ENCODE data around the gene PRDM11. TPM values are rescaled to one million over a fixed set of nuclear protein-coding genes. Genes with fewer than 3 reads are reported as not detected.

PRDM11 gene
- total and polyA plus RNA-seq, 10 of the 15 experiments (the other 5 are each of a cell fraction or from before 2014, with no cell fraction given), result 0.03 to 2.4 (median 0.53) TPM

DNA sequence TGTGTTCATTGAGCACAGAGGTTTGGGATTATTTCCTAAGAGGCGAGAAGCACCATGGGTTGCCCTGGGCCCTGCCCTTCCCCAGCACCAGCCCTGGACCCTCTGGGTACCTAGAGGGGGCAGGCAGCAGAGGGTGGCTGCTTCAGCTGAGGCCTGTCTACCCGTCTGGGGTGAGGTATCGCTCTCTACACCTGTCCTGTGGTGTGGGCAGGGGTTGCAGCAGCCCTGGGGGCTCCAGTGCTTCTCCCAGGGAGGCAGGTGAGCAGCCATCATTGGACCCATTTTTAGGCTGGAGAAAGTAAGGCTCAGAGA lies 15.6 kb downstream of the PRDM11 start:
- H4K20me1 ChIP-seq (ENCODE audit: control insufficient read depth, insufficient read depth), result no peaks in the 10 kb centered on the region
- ChIA-PET CTCF (no interaction called here), RAD21 (ENCODE audit: unreplicated experiment) (no interaction called here), POLR2A (no interaction called here), SMC1A (ENCODE audit: uncharacterized antibody, unreplicated experiment) (no interaction called here)
- in situ Hi-C loops (cut with MboI) (no loop called here), intact Hi-C loops (cut with micrococcal nuclease; ENCODE audit: unreplicated experiment) (no loop called here)
- H3K79me2 ChIP-seq (ENCODE audit: control insufficient read depth, insufficient read depth, low read length), result no peaks in the 10 kb centered on the region
- no peak overlapping the region for H3K4me2 ChIP-seq (ENCODE audit: control insufficient read depth, insufficient read depth)
- no peaks in the 10 kb centered on the region for H3K36me3 ChIP-seq (ENCODE audit: control insufficient read depth in 2 of 2, insufficient read depth in 2 of 2, low read length in 1 of 2)
- H3K27ac ChIP-seq (ENCODE audit: control insufficient read depth, insufficient read depth), result no peak overlapping the region
- ATAC-seq (no peak), DNase-seq (ENCODE audit: low read depth, low spot score) (no peak), FAIRE-seq (no peak)
- no peaks in the 10 kb centered on the region for H3K27me3 ChIP-seq (replicated peaks in 1 of 2; ENCODE audit: control insufficient read depth in 2 of 2, insufficient read depth in 2 of 2, low read length in 1 of 2)
- no TSS peak for BruUV-seq (replicated peaks)
- H2AFZ ChIP-seq (ENCODE audit: control insufficient read depth, low read depth, low read length), result no peak overlapping the region
- no peaks in the 10 kb centered on the region for H3K9me3 ChIP-seq (replicated peaks; ENCODE audit: control insufficient read depth, insufficient read depth, low read length)
- WGBS (ENCODE audit: insufficient coverage, insufficient replicate concordance, low lambda C conversion rate, missing lambda C conversion rate), result 5% methylated on average over 3 of the region's 3 CpGs
- no peak overlapping the region for H3K9ac ChIP-seq (ENCODE audit: control insufficient read depth, insufficient read depth, low read length)
- H3K4me1 ChIP-seq (ENCODE audit: control insufficient read depth, insufficient read depth, low read length), result no peaks in the 10 kb centered on the region; the same call in 1 of the 2 replicates
- no peak overlapping the region for H3K4me3 ChIP-seq
- TF ChIP-seq STAT1 (conservative IDR thresholded peaks at IDR 0.05) (no peak), EZH2 (IDR thresholded peaks at IDR 0.05; ENCODE audit: borderline replicate concordance, control insufficient read depth, low read depth, low read length) (no peak), MEF2B (IDR thresholded peaks at IDR 0.05; ENCODE audit: partially characterized antibody, poor library complexity, severe bottlenecking) (no peak), GATAD2B (conservative IDR thresholded peaks at IDR 0.05; ENCODE audit: low read depth) (no peak), YBX1 (IDR thresholded peaks at IDR 0.05) (no peak), CREM (IDR thresholded peaks at IDR 0.05; ENCODE audit: low read depth) (no peak), ZNF217 (IDR thresholded peaks at IDR 0.05) (no peak), ESRRA (IDR thresholded peaks at IDR 0.05; ENCODE audit: low read length) (no peak), RUNX3 (IDR thresholded peaks at IDR 0.05; ENCODE audit: low read length) (no peak), BCL11A (IDR thresholded peaks at IDR 0.05; ENCODE audit: low read depth, low read length) (no peak), CHD1 (IDR thresholded peaks at IDR 0.05; ENCODE audit: low read depth, low read length) (no peak), ZSCAN29 (IDR thresholded peaks at IDR 0.05) (no peak), NR2C2 (IDR thresholded peaks at IDR 0.05; ENCODE audit: borderline replicate concordance, control insufficient read depth, insufficient read length, low read depth) (no peak), IKZF2 (IDR thresholded peaks at IDR 0.05) (no peak)
- TF ChIP-seq, protein P1, sequence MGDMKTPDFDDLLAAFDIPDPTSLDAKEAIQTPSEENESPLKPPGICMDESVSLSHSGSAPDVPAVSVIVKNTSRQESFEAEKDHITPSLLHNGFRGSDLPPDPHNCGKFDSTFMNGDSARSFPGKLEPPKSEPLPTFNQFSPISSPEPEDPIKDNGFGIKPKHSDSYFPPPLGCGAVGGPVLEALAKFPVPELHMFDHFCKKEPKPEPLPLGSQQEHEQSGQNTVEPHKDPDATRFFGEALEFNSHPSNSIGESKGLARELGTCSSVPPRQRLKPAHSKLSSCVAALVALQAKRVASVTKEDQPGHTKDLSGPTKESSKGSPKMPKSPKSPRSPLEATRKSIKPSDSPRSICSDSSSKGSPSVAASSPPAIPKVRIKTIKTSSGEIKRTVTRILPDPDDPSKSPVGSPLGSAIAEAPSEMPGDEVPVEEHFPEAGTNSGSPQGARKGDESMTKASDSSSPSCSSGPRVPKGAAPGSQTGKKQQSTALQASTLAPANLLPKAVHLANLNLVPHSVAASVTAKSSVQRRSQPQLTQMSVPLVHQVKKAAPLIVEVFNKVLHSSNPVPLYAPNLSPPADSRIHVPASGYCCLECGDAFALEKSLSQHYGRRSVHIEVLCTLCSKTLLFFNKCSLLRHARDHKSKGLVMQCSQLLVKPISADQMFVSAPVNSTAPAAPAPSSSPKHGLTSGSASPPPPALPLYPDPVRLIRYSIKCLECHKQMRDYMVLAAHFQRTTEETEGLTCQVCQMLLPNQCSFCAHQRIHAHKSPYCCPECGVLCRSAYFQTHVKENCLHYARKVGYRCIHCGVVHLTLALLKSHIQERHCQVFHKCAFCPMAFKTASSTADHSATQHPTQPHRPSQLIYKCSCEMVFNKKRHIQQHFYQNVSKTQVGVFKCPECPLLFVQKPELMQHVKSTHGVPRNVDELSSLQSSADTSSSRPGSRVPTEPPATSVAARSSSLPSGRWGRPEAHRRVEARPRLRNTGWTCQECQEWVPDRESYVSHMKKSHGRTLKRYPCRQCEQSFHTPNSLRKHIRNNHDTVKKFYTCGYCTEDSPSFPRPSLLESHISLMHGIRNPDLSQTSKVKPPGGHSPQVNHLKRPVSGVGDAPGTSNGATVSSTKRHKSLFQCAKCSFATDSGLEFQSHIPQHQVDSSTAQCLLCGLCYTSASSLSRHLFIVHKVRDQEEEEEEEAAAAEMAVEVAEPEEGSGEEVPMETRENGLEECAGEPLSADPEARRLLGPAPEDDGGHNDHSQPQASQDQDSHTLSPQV (IDR thresholded peaks at IDR 0.05), result no peak
- TF ChIP-seq, protein P2, sequence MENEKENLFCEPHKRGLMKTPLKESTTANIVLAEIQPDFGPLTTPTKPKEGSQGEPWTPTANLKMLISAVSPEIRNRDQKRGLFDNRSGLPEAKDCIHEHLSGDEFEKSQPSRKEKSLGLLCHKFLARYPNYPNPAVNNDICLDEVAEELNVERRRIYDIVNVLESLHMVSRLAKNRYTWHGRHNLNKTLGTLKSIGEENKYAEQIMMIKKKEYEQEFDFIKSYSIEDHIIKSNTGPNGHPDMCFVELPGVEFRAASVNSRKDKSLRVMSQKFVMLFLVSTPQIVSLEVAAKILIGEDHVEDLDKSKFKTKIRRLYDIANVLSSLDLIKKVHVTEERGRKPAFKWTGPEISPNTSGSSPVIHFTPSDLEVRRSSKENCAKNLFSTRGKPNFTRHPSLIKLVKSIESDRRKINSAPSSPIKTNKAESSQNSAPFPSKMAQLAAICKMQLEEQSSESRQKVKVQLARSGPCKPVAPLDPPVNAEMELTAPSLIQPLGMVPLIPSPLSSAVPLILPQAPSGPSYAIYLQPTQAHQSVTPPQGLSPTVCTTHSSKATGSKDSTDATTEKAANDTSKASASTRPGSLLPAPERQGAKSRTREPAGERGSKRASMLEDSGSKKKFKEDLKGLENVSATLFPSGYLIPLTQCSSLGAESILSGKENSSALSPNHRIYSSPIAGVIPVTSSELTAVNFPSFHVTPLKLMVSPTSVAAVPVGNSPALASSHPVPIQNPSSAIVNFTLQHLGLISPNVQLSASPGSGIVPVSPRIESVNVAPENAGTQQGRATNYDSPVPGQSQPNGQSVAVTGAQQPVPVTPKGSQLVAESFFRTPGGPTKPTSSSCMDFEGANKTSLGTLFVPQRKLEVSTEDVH (IDR thresholded peaks at IDR 0.05; ENCODE audit: low read depth, partially characterized antibody), result no peak
- TF ChIP-seq, protein P3, sequence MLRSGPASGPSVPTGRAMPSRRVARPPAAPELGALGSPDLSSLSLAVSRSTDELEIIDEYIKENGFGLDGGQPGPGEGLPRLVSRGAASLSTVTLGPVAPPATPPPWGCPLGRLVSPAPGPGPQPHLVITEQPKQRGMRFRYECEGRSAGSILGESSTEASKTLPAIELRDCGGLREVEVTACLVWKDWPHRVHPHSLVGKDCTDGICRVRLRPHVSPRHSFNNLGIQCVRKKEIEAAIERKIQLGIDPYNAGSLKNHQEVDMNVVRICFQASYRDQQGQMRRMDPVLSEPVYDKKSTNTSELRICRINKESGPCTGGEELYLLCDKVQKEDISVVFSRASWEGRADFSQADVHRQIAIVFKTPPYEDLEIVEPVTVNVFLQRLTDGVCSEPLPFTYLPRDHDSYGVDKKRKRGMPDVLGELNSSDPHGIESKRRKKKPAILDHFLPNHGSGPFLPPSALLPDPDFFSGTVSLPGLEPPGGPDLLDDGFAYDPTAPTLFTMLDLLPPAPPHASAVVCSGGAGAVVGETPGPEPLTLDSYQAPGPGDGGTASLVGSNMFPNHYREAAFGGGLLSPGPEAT (IDR thresholded peaks at IDR 0.05; ENCODE audit: low read depth), result no peak
